Effector memory CD4-positive, alpha-beta T cell (primary cell): ENCODE measurements around the gene CARD14.

Source experiments
- DNase-seq, 3 donors: peaks; one replicate each; pipeline ENCODE4 v3.0.0-alpha.2; 2020
- H3K27ac ChIP-seq: 2 replicates; pipeline ENCODE4 v1.7.0; 2013; ENCODE audit warnings: mild to moderate bottlenecking, low read length, moderate library complexity; ENCODE audit not compliant: insufficient read depth, poor library complexity, severe bottlenecking
- H3K27me3 ChIP-seq: replicated peaks from 2 replicates; pipeline ENCODE4 v1.7.0; 2013; ENCODE audit warnings: mild to moderate bottlenecking, low read length; ENCODE audit not compliant: insufficient read depth, control insufficient read depth, poor library complexity, severe bottlenecking
- H3K36me3 ChIP-seq: 2 replicates; pipeline ENCODE4 v1.7.0; 2013; ENCODE audit warnings: mild to moderate bottlenecking, low read length, moderate library complexity; ENCODE audit not compliant: control insufficient read depth, insufficient read depth
- H3K4me1 ChIP-seq: 2 replicates; pipeline ENCODE4 v1.7.0; 2013; ENCODE audit warnings: low read length, mild to moderate bottlenecking; ENCODE audit not compliant: control insufficient read depth, insufficient read depth, poor library complexity, severe bottlenecking
- H3K4me3 ChIP-seq: 2 replicates; pipeline ENCODE4 v1.7.0; 2013; ENCODE audit warnings: low read length, low read depth, mild to moderate bottlenecking; ENCODE audit not compliant: insufficient read depth, poor library complexity, severe bottlenecking
- H3K9me3 ChIP-seq: 2 replicates; pipeline ENCODE4 v1.7.0; 2013; ENCODE audit warnings: mild to moderate bottlenecking, low read length, moderate library complexity; ENCODE audit not compliant: control insufficient read depth

CARD14 gene

DNA sequence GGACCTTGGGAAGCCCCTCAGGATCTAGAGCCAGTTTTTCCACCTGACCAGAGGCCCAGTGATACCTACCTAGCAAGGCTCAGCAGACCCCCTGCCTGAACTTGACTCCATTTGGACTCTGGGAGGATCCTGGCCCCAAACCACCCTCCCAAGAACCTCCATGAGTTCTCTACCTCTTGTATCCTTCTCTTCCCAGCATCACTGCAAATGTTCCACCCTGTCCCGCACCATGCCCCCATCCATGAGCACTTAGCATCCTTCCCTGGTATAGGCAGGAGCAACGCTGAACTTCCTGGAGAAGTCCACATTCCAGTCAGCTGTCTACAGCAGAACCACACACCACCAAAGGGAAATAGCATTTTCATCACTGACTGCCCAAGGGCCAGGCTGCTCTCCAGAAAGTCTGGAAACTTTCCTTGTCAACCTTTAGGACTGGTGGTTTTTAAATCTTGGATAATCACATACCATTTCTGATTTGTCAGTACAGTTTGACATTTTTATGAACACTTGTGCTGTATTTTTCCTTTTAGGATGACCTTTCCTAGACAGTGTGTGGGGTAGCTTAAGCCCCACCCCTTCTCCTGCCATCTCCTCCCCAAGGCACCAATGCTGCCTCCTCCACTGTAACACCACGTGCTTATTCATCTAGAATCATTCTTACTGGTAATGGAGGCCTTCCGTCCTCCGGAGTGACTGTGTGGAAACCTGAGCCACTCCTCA, 36.8 kb upstream of the CARD14 start:
- Histone ChIP-seq H3K27me3 (no peaks in the 10 kb centered on the region), H3K4me1 (no peaks in the 10 kb centered on the region), H3K9me3 (no peaks in the 10 kb centered on the region), H3K4me3 (no peak overlapping the region), H3K27ac (no peak overlapping the region), H3K36me3 (peaks cover 49% of the 10 kb centered on the region)
- no peak for DNase-seq

DNA sequence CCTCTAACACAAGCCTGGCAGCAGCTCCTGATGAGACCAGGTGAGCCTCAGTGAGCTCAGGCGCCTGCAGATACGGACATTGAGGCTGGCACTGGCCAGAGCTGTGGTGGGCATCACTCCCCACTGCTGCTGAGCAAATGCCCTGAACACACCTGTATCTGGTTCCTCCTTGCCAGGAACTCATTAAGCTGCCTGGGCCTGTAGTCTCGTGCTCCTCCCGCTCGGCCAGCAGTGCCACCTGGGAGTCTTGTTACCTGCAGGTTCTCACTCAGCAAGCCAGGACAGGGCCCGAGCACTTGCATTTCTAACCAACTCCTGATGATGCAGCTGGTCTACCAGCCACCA, 36.2 kb upstream of the CARD14 start:
- H3K27ac ChIP-seq, result no peak overlapping the region
- no peak overlapping the region for H3K4me3 ChIP-seq
- no peaks in the 10 kb centered on the region for H3K27me3 ChIP-seq
- H3K36me3 ChIP-seq, result peaks cover 54% of the 10 kb centered on the region
- no peaks in the 10 kb centered on the region for H3K9me3 ChIP-seq
- no peaks in the 10 kb centered on the region for H3K4me1 ChIP-seq
- no peak for DNase-seq

DNA sequence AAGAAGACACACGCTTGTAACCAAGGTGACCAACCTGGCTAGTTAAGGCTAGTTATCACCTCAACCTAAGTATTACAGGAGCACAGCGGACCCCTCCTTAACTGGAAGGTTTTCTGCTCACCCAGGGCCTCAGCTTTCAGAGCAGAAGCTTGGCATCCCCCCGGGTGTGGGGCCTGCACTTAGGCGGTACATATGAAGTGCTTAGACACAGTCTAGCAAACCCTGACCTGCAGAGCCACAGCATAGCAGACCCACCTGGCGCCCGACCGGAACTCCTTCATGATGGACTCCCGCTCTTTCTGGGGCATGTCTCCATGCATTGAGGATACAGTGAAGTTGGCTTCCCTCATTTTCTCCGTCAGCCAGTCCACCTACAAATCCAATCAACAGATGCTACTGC, 32.7 kb upstream of the CARD14 start:
- no peaks in the 10 kb centered on the region for H3K27me3 ChIP-seq
- no peaks in the 10 kb centered on the region for H3K4me1 ChIP-seq
- DNase-seq, result no peak
- no peak overlapping the region for H3K4me3 ChIP-seq
- no peak overlapping the region for H3K27ac ChIP-seq
- H3K36me3 ChIP-seq, result peaks cover 84% of the 10 kb centered on the region
- H3K9me3 ChIP-seq, result no peaks in the 10 kb centered on the region

- Histone ChIP-seq H3K36me3 (peaks cover 87% of the 10 kb centered on the region), H3K4me1 (no peaks in the 10 kb centered on the region), H3K27me3 (no peaks in the 10 kb centered on the region), H3K9me3 (no peaks in the 10 kb centered on the region), H3K4me3 (no peak overlapping the region), H3K27ac (no peak overlapping the region)
- DNase-seq, result no peak
Observed at GRCh38 chr17:80138856-80139426, 30.9 kb upstream of the CARD14 start.

- Histone ChIP-seq H3K4me1 (peaks cover 14% of the 10 kb centered on the region), H3K36me3 (peaks cover 65% of the 10 kb centered on the region), H3K27ac (no peak overlapping the region), H3K9me3 (no peaks in the 10 kb centered on the region), H3K4me3 (no peak overlapping the region), H3K27me3 (no peaks in the 10 kb centered on the region)
- DNase-seq, result no peak
Observed at GRCh38 chr17:80141463-80142165, 28.2 kb upstream of the CARD14 start.

- Histone ChIP-seq H3K9me3 (no peaks in the 10 kb centered on the region), H3K4me3 (no peak overlapping the region), H3K27ac (no peak overlapping the region), H3K36me3 (peaks cover 52% of the 10 kb centered on the region), H3K27me3 (no peaks in the 10 kb centered on the region), H3K4me1 (peaks cover 17% of the 10 kb centered on the region)
- no peak for DNase-seq
Observed at GRCh38 chr17:80142929-80143328, 26.9 kb upstream of the CARD14 start.

GRCh38 chr17:80145076-80146075, 24.5 kb upstream of the CARD14 start:
- DNase-seq, result no peak
- Histone ChIP-seq H3K4me3 (peak overlapping the region; percentile 82), H3K9me3 (no peaks in the 10 kb centered on the region), H3K4me1 (peaks cover 22% of the 10 kb centered on the region), H3K27ac (peak overlapping the region; percentile 91), H3K36me3 (peaks cover 29% of the 10 kb centered on the region), H3K27me3 (no peaks in the 10 kb centered on the region)

DNA sequence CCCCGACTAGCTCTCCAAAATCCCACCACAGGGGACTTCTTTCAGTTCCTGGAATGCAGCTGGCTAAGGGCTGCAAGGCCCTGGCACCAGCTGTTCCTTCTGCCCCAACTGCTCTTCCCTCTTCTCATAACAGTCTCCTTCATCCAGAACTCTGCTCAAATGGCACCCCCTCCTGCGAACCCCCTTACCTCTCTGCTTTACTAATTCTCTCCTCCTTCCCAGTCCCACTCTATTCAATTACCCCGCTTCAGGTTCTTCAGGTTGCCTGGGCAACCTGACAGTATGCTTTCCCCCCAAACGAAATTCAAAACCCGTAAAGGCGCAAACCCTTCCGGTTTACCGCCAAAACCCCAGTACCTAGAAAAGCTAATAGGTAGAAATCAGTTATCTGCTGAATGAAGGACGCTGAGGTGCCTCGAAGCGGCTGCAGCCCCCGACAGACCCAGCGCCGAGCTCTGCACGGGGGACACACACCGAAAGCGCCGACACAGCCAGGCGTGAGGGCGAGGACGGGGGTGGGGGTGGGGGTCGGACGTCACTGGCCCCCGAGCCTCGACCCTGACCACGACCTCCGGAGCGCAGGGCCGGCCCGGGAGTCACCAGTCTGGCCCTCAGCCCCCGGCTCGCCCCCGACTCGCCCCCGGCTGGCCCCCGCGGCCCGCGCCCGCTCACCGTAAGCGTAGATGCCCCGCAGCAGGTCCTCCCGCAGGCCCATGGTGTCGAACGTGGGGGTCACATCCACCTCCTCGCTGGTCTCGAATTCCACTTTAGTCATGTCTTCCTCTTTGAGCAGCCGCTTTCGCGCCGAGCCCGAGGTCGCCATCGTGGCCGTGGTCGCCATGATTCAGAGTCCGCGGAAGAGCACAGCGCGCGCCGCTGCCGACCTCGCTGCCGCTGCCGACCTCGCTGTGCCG, 23.5 kb upstream of the CARD14 start:
- peak overlapping the region; percentile 82 for H3K4me3 ChIP-seq

More for the DNA sequence above, 23.5 kb upstream of the CARD14 start:
- Histone ChIP-seq H3K27me3 (no peaks in the 10 kb centered on the region), H3K36me3 (peaks cover 23% of the 10 kb centered on the region), H3K4me1 (peaks cover 22% of the 10 kb centered on the region), H3K27ac (peak overlapping the region; percentile 91), H3K9me3 (no peaks in the 10 kb centered on the region)
- peak in 1 of 3 donors; percentile 1 for DNase-seq
